Osteocyte (in vitro differentiated cells): ENCODE results near the gene LAMP2. TPM values are rescaled to one million over a fixed set of nuclear protein-coding genes. Genes with fewer than 3 reads are reported as not detected.

ENCODE experiments used
- DNase-seq: peaks from one replicate; pipeline ENCODE4 v3.0.0; 2021; ENCODE audit warnings: mixed read lengths; ENCODE audit not compliant: unreplicated experiment; ENCODE audit errors: extremely low spot score
- H3K27ac Mint-ChIP-seq: one replicate; pipeline ENCODE4 v1.8.0; 2021; ENCODE audit warnings: mild to moderate bottlenecking, mixed read lengths; ENCODE audit not compliant: unreplicated experiment
- H3K27me3 Mint-ChIP-seq: one replicate; pipeline ENCODE4 v1.8.0; 2021; ENCODE audit warnings: mixed read lengths; ENCODE audit not compliant: unreplicated experiment
- H3K36me3 Mint-ChIP-seq: one replicate; pipeline ENCODE4 v1.8.0; 2021; ENCODE audit warnings: mixed read lengths; ENCODE audit not compliant: unreplicated experiment
- H3K4me1 Mint-ChIP-seq: one replicate; pipeline ENCODE4 v1.8.0; 2021; ENCODE audit warnings: mixed read lengths; ENCODE audit not compliant: unreplicated experiment
- H3K4me3 Mint-ChIP-seq: one replicate; pipeline ENCODE4 v1.8.0; 2021; ENCODE audit warnings: mild to moderate bottlenecking, moderate library complexity, mixed read lengths; ENCODE audit not compliant: unreplicated experiment
- H3K9me3 Mint-ChIP-seq: one replicate; pipeline ENCODE4 v1.8.0; 2021; ENCODE audit warnings: mixed read lengths; ENCODE audit not compliant: unreplicated experiment
- total RNA-seq: library from RNA; stranded (reverse); gene quantifications from 2 replicates; pipeline ENCODE4 v1.2.1, GENCODE V29; 2021
- TF ChIP-seq, protein P1 (sequence below): fragments of 200-600 bp; sonication (generic); IDR thresholded peaks from 2 replicates; pipeline ENCODE4 v1.5.0; 2021; ENCODE audit warnings: antibody characterized with exemption, mild to moderate bottlenecking, moderate library complexity

Gene LAMP2
- total RNA-seq, 1 donor from 2014 or later = 206 TPM

DNA sequence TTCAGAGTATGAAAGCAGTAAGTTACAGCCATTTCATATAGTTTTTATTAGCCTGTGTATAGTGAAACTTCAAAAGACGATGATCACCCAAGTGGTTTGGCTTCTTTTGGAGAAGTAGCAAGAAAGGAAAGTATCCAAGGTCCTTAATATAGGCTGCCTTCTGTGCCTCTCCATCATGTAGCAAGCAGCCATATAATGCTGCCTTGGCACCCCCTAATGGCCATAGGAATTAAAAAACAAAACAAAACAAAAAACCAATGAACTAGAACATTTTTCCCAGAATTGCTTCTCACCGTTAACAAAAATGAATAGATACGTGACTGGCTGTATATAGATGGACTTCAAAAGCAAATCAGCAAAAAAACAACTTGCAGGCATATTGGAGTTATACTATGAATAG is 18.9 kb downstream of the LAMP2 start:
- Mint-ChIP-seq H3K27ac (no peak overlapping the region), H3K4me1 (peaks cover 7% of the 10 kb centered on the region), H3K36me3 (peaks cover 16% of the 10 kb centered on the region), H3K9me3 (no peaks in the 10 kb centered on the region), H3K4me3 (no peak overlapping the region), H3K27me3 (no peaks in the 10 kb centered on the region)
- TF ChIP-seq, protein P1, sequence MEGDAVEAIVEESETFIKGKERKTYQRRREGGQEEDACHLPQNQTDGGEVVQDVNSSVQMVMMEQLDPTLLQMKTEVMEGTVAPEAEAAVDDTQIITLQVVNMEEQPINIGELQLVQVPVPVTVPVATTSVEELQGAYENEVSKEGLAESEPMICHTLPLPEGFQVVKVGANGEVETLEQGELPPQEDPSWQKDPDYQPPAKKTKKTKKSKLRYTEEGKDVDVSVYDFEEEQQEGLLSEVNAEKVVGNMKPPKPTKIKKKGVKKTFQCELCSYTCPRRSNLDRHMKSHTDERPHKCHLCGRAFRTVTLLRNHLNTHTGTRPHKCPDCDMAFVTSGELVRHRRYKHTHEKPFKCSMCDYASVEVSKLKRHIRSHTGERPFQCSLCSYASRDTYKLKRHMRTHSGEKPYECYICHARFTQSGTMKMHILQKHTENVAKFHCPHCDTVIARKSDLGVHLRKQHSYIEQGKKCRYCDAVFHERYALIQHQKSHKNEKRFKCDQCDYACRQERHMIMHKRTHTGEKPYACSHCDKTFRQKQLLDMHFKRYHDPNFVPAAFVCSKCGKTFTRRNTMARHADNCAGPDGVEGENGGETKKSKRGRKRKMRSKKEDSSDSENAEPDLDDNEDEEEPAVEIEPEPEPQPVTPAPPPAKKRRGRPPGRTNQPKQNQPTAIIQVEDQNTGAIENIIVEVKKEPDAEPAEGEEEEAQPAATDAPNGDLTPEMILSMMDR = peak; percentile 45
- no peak for DNase-seq

DNA sequence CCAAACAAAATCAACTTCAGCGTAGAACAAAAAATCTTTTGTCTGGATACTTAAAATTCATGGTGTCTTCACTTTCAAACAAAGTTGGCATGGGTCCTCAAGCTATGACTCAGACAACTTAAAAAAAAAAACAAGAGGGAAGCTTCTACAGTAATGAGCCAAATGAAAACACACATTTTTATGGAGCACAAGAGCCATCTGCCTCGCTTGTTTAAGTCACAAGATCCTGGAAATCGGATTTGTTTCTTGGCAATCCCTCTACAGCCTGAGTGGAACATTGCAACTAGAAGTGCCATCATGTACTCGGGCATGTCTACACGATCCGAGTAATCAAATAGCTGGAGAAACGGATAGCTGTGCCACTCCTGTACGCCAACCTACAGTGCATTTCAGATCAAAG is 22.6 kb downstream of the LAMP2 start:
- TF ChIP-seq, protein P1 = no peak
- H3K4me1 Mint-ChIP-seq = peaks cover 7% of the 10 kb centered on the region
- no peak overlapping the region for H3K4me3 Mint-ChIP-seq
- H3K27me3 Mint-ChIP-seq = no peaks in the 10 kb centered on the region
- no peak for DNase-seq
- peaks cover 7% of the 10 kb centered on the region for H3K9me3 Mint-ChIP-seq
- peak overlapping the region; percentile 23 for H3K27ac Mint-ChIP-seq
- H3K36me3 Mint-ChIP-seq = peaks cover 18% of the 10 kb centered on the region

DNA sequence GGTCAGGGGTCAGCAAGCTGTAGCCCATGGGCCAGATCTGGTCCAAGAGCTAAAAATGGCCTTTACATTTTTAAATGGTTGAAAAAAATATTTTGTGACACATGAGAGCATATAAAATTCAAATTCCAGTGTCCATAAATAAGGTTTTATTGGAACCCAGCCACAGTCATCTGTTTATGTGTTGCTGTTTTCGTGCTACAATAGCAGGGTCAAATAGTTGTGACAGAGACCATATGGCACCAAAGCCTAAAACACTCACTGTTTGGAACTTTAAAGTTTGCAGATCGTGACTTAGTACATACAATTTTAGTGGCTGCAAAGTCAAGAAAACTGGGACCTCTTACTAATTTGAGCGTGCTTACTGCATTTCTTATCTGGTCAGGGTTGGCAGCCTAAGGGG is 29.2 kb downstream of the LAMP2 start:
- no peaks in the 10 kb centered on the region for H3K27me3 Mint-ChIP-seq
- H3K36me3 Mint-ChIP-seq = peaks cover 11% of the 10 kb centered on the region
- H3K4me1 Mint-ChIP-seq = no peaks in the 10 kb centered on the region
- no peak overlapping the region for H3K4me3 Mint-ChIP-seq
- no peak overlapping the region for H3K27ac Mint-ChIP-seq
- peaks cover 5% of the 10 kb centered on the region for H3K9me3 Mint-ChIP-seq
- DNase-seq = no peak
- TF ChIP-seq, protein P1 = no peak

DNA sequence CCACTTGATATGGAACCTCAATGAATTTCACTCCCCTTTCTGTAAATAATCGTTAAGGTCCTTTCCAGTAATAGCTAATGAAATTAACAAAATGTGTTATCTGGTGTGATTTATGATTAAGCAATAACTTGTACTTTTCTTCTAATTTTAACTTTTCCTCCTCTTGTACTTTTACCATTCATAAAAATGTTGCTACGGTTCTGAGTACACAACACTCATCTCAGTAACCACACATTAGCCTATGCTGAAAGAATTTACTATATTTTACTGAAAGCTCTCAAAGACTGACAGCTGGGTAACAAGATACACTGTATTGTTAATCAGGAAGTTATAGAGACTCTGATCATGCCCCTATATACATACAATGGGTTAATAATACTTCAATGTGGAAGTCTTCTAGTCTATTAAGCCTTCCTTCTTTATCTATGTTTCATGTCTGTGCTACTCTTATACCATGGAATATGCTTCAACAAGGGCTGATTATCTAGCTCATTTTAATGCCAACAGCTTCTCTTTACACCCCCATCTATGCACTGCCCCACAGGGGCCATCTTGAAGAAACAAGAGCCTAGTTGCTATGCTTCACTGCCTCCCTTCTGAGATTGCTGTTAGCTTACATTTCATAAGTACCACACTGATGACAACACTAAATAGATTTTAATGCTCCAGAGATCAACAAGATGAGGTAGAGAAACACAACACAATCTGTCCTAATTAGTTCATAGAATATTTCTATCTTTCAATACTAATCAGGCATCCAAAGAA is 39.1 kb downstream of the LAMP2 start:
- DNase-seq = no peak
- no peaks in the 10 kb centered on the region for H3K27me3 Mint-ChIP-seq
- no peak overlapping the region for H3K27ac Mint-ChIP-seq
- H3K4me1 Mint-ChIP-seq = peaks cover 35% of the 10 kb centered on the region
- TF ChIP-seq, protein P1 = no peak
- H3K4me3 Mint-ChIP-seq = no peak overlapping the region
- H3K36me3 Mint-ChIP-seq = peaks cover 6% of the 10 kb centered on the region
- peaks cover 12% of the 10 kb centered on the region for H3K9me3 Mint-ChIP-seq

DNA sequence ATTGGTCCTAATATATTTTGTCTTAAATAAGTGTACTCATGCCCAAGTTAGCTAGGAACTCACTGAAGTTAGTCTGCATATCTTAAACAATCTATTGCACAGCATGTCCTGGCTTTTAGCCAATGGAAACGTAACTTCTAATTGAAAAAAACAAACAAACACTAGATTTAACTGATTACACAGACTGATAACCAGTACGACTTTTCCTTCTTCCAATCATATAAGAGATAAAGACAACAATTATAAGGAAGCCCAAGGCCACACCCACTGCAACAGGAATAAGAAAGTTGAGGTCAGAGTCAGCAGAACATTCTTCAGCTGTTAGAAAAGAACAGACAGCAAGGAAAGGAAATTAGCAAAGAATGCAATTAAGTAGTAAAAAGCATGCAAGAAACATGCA is 40.8 kb downstream of the LAMP2 start:
- Mint-ChIP-seq H3K9me3 (peaks cover 12% of the 10 kb centered on the region), H3K36me3 (peaks cover 5% of the 10 kb centered on the region), H3K4me1 (peaks cover 35% of the 10 kb centered on the region), H3K27ac (no peak overlapping the region), H3K4me3 (no peak overlapping the region), H3K27me3 (no peaks in the 10 kb centered on the region)
- DNase-seq = no peak
- TF ChIP-seq, protein P1 = no peak
